Astrocyte of the spinal cord (primary cell): ENCODE data around the gene SPATA3.

Experiments
- DNase-seq: peaks from one replicate; pipeline ENCODE4 v3.0.0; 2011; ENCODE audit warnings: low read depth, low spot score
- H3K4me3 ChIP-seq: 2 replicates; pipeline ENCODE4 v1.5.1; 2011; ENCODE audit warnings: low read depth, mild to moderate bottlenecking, low read length, moderate library complexity
- CTCF ChIP-seq: IDR thresholded peaks from 2 replicates; pipeline ENCODE4 v1.5.1; 2012; ENCODE audit warnings: low read depth, mild to moderate bottlenecking, low read length, inconsistent platforms
- in situ Hi-C: cut with HindIII; loops from 2 replicates; pipeline ENCODE4 v1.10.0; 2017; ENCODE audit warnings: low sequenced_read_pairs

The SPATA3 gene

GRCh38 chr2:231032575-231033140, 36.7 kb downstream of the SPATA3 start:
- TF ChIP-seq CTCF: no peak
- DNase-seq: no peak
- H3K4me3 ChIP-seq: no peak overlapping the region
- in situ Hi-C loops: no loop called here

GRCh38 chr2:231033147-231034132, 37.5 kb downstream of the SPATA3 start:
- in situ Hi-C loops: no loop called here

GRCh38 chr2:231034291-231034882, 38.5 kb downstream of the SPATA3 start:
- DNase-seq: no peak
- in situ Hi-C loops: no loop called here
- TF ChIP-seq CTCF: no peak
- no peak overlapping the region for H3K4me3 ChIP-seq

More at GRCh38 chr2:231033147-231034132, 37.5 kb downstream of the SPATA3 start:
- TF ChIP-seq CTCF: no peak
- no peak overlapping the region for H3K4me3 ChIP-seq
- no peak for DNase-seq

- TF ChIP-seq CTCF: no peak
- DNase-seq: no peak
- H3K4me3 ChIP-seq: no peak overlapping the region
- in situ Hi-C loops: no loop called here
These were observed 40.2 kb downstream of the SPATA3 start for GRCh38 chr2:231036131-231036530.

- in situ Hi-C loops: no loop called here
- no peak for TF ChIP-seq CTCF
- DNase-seq: no peak
- H3K4me3 ChIP-seq: no peak overlapping the region
These were observed 40.7 kb downstream of the SPATA3 start for GRCh38 chr2:231036578-231037106.

GRCh38 chr2:231037202-231037730, 41.3 kb downstream of the SPATA3 start, which contains the start of gene C2orf72:
Gene C2orf72, plus strand, starts transcription at chr2:231037523. Its CDS starts 43 bp downstream, at chr2:231037566.
- in situ Hi-C loops: no loop called here
- no peak for TF ChIP-seq CTCF
- H3K4me3 ChIP-seq: no peak within 1 kb of the TSS
- no peak for DNase-seq
